B cell (primary cell): ENCODE results near the gene THADA. TPM values are rescaled to one million over a fixed set of nuclear protein-coding genes. Genes with fewer than 3 reads are reported as not detected.

Experiments
- ATAC-seq: fragments of 200-7000 bp; cut with Tn5 transposase; one replicate; pipeline ENCODE4 v1.10.0; 2021; ENCODE audit warnings: low read depth, mild to moderate bottlenecking, moderate number of reproducible peaks, moderate library complexity
- CTCF ChIA-PET: fragments of 350-600 bp; sonication (Branson Sonifier 250); formaldehyde crosslinking; loops from one replicate; lab custom pipeline; 2021; ENCODE audit warnings: antibody characterized with exemption, inconsistent platforms; lab: Charles Lee
- POLR2A ChIA-PET: fragments of 350-600 bp; sonication (Branson Sonifier 250); formaldehyde crosslinking; loops from one replicate; lab custom pipeline; 2021; ENCODE audit warnings: antibody characterized with exemption; lab: Charles Lee
- DNase-seq: peaks from one replicate; pipeline ENCODE4 v3.0.0; 2013
- H2AFZ ChIP-seq: 2 replicates; pipeline ENCODE4 v1.6.1; 2012; ENCODE audit warnings: mild to moderate bottlenecking, low read depth, low read length; ENCODE audit not compliant: insufficient read depth, poor library complexity, severe bottlenecking
- H3K27ac ChIP-seq, 2 donors: 1 replicate in 1 of 2; 2 replicates in 1 of 2; pipeline ENCODE4 v1.5.1; 2012 to 2013; ENCODE audit warnings: low read length in 2 of 2, mild to moderate bottlenecking in 2 of 2, moderate library complexity in 1 of 2
- H3K27me3 ChIP-seq, 4 experiments: fragments of 200-600 bp in 1 of 4; sonication (generic) in 1 of 4; replicated peaks in 1 of 4; 1 replicate in 2 of 4; 2 replicates in 2 of 4; pipeline versions ENCODE4 v1.6.1 to v1.7.0; 2013 to 2016; ENCODE audit warnings: low read length in 3 of 4, mild to moderate bottlenecking in 2 of 4, mixed read lengths in 1 of 4, moderate library complexity in 1 of 4; ENCODE audit not compliant: insufficient read depth in 4 of 4, control insufficient read depth in 3 of 4; ENCODE audit errors: control extremely low read depth in 1 of 4
- H3K36me3 ChIP-seq, 2 experiments: replicated peaks in 1 of 2; 1 replicate in 1 of 2; 2 replicates in 1 of 2; pipeline versions ENCODE4 v1.6.1 to v1.7.1; 2013; ENCODE audit warnings: low read length in 1 of 2; ENCODE audit not compliant: insufficient read depth in 2 of 2, control insufficient read depth in 1 of 2; ENCODE audit errors: control extremely low read depth in 1 of 2, extremely low read depth in 1 of 2
- H3K4me1 ChIP-seq, 2 donors: fragments of 200-600 bp in 1 of 2; sonication (generic) in 1 of 2; 1 replicate in 1 of 2; 2 replicates in 1 of 2; pipeline versions ENCODE4 v1.5.1 to v1.6.1; 2013 to 2017; ENCODE audit warnings: low read length in 2 of 2; ENCODE audit not compliant: control insufficient read depth in 2 of 2, insufficient read depth in 2 of 2
- H3K4me2 ChIP-seq: replicated peaks from 2 replicates; pipeline ENCODE3; 2012; ENCODE audit warnings: mild to moderate bottlenecking, low read depth, low read length; ENCODE audit not compliant: poor library complexity, severe bottlenecking
- H3K4me3 ChIP-seq, 5 experiments: fragments of 200-600 bp in 1 of 5; sonication (generic) in 1 of 5; 1 replicate in 3 of 5; 2 replicates in 2 of 5; pipeline versions ENCODE4 v1.5.1 to v1.7.0; 2011 to 2016; ENCODE audit warnings: low read length in 4 of 5, mild to moderate bottlenecking in 4 of 5, low read depth in 2 of 5, control low read depth in 1 of 5, moderate library complexity in 1 of 5; ENCODE audit not compliant: insufficient read depth in 1 of 5; ENCODE audit errors: control extremely low read depth in 1 of 5, extremely low read depth in 1 of 5
- H3K79me2 ChIP-seq: fragments of 200-600 bp; sonication (generic); one replicate; pipeline ENCODE4 v1.6.0; 2016; ENCODE audit warnings: low read length; ENCODE audit not compliant: control insufficient read depth, insufficient read depth
- H3K9ac ChIP-seq: fragments of 200-600 bp; sonication (generic); 2 replicates; pipeline ENCODE4 v1.6.1; 2017; ENCODE audit warnings: mild to moderate bottlenecking, low read length, moderate library complexity
- H3K9me3 ChIP-seq, 3 donors: one replicate each; pipeline versions ENCODE4 v1.6.1 to v1.7.1; 2013; ENCODE audit warnings: low read length in 2 of 3; ENCODE audit not compliant: control insufficient read depth in 2 of 3, insufficient read depth in 1 of 3; ENCODE audit errors: control extremely low read depth in 1 of 3
- H4K20me1 ChIP-seq: 2 replicates; pipeline ENCODE4 v1.6.0; 2012; ENCODE audit warnings: mild to moderate bottlenecking, low read length; ENCODE audit not compliant: insufficient read depth, control insufficient read depth, poor library complexity, severe bottlenecking
- H3K27ac Mint-ChIP-seq: one replicate; pipeline ENCODE4 v1.8.0; 2021; ENCODE audit warnings: mixed read lengths
- H3K27me3 Mint-ChIP-seq: one replicate; pipeline ENCODE4 v1.8.0; 2021; ENCODE audit warnings: mixed read lengths
- H3K4me1 Mint-ChIP-seq: one replicate; pipeline ENCODE4 v1.8.0; 2021; ENCODE audit warnings: mixed read lengths
- H3K4me3 Mint-ChIP-seq: one replicate; pipeline ENCODE4 v1.8.0; 2021; ENCODE audit warnings: mixed read lengths
- H3K9me3 Mint-ChIP-seq: one replicate; pipeline ENCODE4 v1.8.0; 2022; ENCODE audit warnings: mixed read lengths; ENCODE audit not compliant: insufficient read depth
- EZH2 ChIP-seq: IDR thresholded peaks from 2 replicates; pipeline ENCODE4 v1.6.1; 2012; ENCODE audit warnings: borderline replicate concordance, low read depth, mild to moderate bottlenecking, moderate library complexity, low read length; ENCODE audit not compliant: insufficient read depth, poor library complexity, severe bottlenecking
- WGBS: methylation state at CpG from one replicate; pipeline ENCODE4 v1.1.5; 2013; ENCODE audit warnings: missing lambda C conversion rate; ENCODE audit not compliant: insufficient coverage; 5-methylcytosine and 5-hydroxymethylcytosine counted together
- intact Hi-C: fragments of 100-400 bp; cut with micrococcal nuclease; formaldehyde crosslinking; loops from one replicate; pipeline ENCODE4 v1.10.0; 2022
- polyA plus RNA-seq: library from polyadenylated mRNA; depleted of rRNA; stranded (reverse); fragments of >200 nt; gene quantifications from 2 replicates; pipeline ENCODE4 v1.2.3, GENCODE V29; 2012
- total RNA-seq, 2 donors: library from RNA; stranded (reverse); fragments of 120-200 nt in 1 of 2; gene quantifications; 1 replicate in 1 of 2; 2 replicates in 1 of 2; pipeline versions ENCODE4 v1.2.3 to v1.2.4, GENCODE V29; 2013 to 2022
- TF ChIP-seq, protein P1 (sequence below): fragments of 200-600 bp; IDR thresholded peaks from one replicate; pipeline ENCODE4 v1.8.0; 2022; ENCODE audit warnings: antibody characterized with exemption, mild to moderate bottlenecking

THADA gene
- total and polyA plus RNA-seq, 2 donors (not counting 1 experiment from before 2014, with no cell fraction given), result 17.6 to 48.5 TPM

DNA sequence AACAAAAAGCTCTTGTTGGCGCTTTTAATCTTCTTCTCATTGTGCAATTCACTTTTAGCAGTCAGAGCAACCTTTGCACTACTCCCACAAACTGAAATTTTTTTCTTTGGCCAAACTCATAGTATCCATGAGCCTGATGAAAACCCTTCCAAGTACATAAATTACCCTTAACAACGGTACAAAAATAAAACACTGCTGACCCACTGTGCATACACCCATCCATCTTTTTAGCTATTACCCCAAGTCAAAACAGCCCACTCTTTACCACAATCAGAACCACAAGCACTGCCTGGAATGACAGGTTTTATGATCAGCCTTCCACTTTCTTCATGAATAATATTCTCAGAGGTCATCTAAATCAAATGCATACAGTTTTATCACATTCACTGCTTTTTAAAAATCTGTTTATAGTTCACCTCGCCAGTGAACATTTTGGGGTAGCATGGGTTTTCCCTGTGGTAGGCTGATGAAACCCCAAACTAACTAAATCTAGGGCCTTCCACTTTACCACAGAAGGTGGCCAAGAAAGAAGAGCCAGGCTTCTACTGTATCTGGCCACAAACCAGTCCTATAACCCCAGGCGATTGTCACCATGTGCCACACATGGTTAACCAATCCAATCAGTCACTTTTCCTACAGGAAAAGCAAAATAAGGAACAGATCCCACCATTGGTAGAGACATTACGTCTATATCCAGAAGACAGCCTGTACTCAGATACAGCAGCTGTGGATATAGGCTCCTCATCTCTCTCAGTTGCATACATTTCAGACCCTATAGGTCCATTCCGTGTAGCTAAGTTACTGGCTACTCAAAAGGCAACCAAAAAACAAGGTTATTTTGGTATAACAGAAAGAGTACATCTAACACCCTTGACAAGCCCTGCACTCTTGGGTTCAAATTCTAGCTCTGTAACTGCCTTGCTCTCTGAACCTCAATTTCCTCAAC lies 171.3 kb downstream of the THADA start:
- H3K27ac ChIP-seq, result no peak overlapping the region
- no peak overlapping the region for H3K9ac ChIP-seq
- peaks cover 25 to 28% of the 10 kb centered on the region in 2 donors for H3K4me1 ChIP-seq
- H3K27me3 ChIP-seq, result no peaks in the 10 kb centered on the region
- Mint-ChIP-seq H3K9me3 (no peaks in the 10 kb centered on the region), H3K4me1 (peaks cover 33% of the 10 kb centered on the region), H3K27ac (peak overlapping the region; percentile 22), H3K27me3 (no peaks in the 10 kb centered on the region), H3K4me3 (no peak overlapping the region)
- no peak for DNase-seq
- intact Hi-C loops, result no loop called here
- no peaks in the 10 kb centered on the region for H3K9me3 ChIP-seq
- POLR2A ChIA-PET, result no interaction called here
- H3K36me3 ChIP-seq, result peaks cover 3 to 7% of the 10 kb centered on the region in 2 experiments
- ATAC-seq, result no peak
- TF ChIP-seq, protein P1, sequence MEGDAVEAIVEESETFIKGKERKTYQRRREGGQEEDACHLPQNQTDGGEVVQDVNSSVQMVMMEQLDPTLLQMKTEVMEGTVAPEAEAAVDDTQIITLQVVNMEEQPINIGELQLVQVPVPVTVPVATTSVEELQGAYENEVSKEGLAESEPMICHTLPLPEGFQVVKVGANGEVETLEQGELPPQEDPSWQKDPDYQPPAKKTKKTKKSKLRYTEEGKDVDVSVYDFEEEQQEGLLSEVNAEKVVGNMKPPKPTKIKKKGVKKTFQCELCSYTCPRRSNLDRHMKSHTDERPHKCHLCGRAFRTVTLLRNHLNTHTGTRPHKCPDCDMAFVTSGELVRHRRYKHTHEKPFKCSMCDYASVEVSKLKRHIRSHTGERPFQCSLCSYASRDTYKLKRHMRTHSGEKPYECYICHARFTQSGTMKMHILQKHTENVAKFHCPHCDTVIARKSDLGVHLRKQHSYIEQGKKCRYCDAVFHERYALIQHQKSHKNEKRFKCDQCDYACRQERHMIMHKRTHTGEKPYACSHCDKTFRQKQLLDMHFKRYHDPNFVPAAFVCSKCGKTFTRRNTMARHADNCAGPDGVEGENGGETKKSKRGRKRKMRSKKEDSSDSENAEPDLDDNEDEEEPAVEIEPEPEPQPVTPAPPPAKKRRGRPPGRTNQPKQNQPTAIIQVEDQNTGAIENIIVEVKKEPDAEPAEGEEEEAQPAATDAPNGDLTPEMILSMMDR, result no peak
- no peak for TF ChIP-seq EZH2
- 57% methylated on average over 4 of the region's 6 CpGs for WGBS
- H3K4me3 ChIP-seq, result no peak overlapping the region
- H4K20me1 ChIP-seq, result no peaks in the 10 kb centered on the region
- CTCF ChIA-PET, result interaction anchor here (0.9 to 1.7 kb wide), 3 partner anchors 9 to 60 kb away, joined by 3 to 4 read pairs (median 4); no protein-coding TSS in a partner anchor
- H3K79me2 ChIP-seq, result no peaks in the 10 kb centered on the region
- H3K4me2 ChIP-seq, result no peak overlapping the region
- no peak overlapping the region for H2AFZ ChIP-seq

DNA sequence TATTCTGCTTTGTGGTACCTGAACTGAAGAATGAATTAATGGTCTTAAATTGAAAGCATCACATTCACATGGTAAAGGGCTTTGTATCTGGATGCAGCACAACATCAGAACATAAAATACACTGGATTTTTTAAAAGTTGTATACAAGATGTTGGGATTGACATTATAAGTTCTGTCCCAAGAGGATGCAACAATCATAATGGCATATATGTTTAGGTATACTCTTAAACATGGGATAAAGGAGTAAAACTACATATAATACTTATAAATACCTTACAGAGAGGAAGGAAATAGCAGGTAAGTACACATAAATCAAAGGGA lies 171.9 kb downstream of the THADA start:
- no peak for DNase-seq
- Histone ChIP-seq H3K4me1 (peaks cover 25 to 28% of the 10 kb centered on the region in 2 donors), H3K4me2 (no peak overlapping the region), H3K36me3 (peaks cover 0 to 7% of the 10 kb centered on the region in 2 experiments), H3K9ac (no peak overlapping the region), H3K9me3 (no peaks in the 10 kb centered on the region), H3K4me3 (no peak overlapping the region), H3K27ac (no peak overlapping the region), H4K20me1 (no peaks in the 10 kb centered on the region), H3K79me2 (no peaks in the 10 kb centered on the region), H3K27me3 (no peaks in the 10 kb centered on the region), H2AFZ (no peak overlapping the region)
- ChIA-PET CTCF (interaction anchor here (1.1 to 1.7 kb wide), 2 partner anchors 16 to 60 kb away, joined by 4 read pairs; no protein-coding TSS in a partner anchor), POLR2A (no interaction called here)
- TF ChIP-seq, protein P1, result no peak
- TF ChIP-seq EZH2, result no peak
- Mint-ChIP-seq H3K4me1 (peaks cover 33% of the 10 kb centered on the region), H3K4me3 (no peak overlapping the region), H3K27me3 (no peaks in the 10 kb centered on the region), H3K9me3 (no peaks in the 10 kb centered on the region), H3K27ac (no peak overlapping the region)
- no peak for ATAC-seq
- intact Hi-C loops, result no loop called here
